ENCODE data around the gene SLC9A2. TPM values are rescaled to one million over a fixed set of nuclear protein-coding genes. Genes with fewer than 3 reads are reported as not detected.

Gene SLC9A2
- total and polyA plus RNA-seq, 2 of the 13 experiments (the other 11 are each of a cell fraction or from before 2014, with no cell fraction given) = 0.02 TPM; not detected in 1

- TF ChIP-seq ETV5 (CRISPR knock-in tag; IDR thresholded peaks at IDR 0.05; ENCODE audit: borderline replicate concordance) = peak; percentile 62; the same call in 1 of the 2 replicates
- TF ChIP-seq ZNF660 (CRISPR knock-in tag; IDR thresholded peaks at IDR 0.05; ENCODE audit: borderline replicate concordance, low read depth) = no peak
- TF ChIP-seq, protein P1, sequence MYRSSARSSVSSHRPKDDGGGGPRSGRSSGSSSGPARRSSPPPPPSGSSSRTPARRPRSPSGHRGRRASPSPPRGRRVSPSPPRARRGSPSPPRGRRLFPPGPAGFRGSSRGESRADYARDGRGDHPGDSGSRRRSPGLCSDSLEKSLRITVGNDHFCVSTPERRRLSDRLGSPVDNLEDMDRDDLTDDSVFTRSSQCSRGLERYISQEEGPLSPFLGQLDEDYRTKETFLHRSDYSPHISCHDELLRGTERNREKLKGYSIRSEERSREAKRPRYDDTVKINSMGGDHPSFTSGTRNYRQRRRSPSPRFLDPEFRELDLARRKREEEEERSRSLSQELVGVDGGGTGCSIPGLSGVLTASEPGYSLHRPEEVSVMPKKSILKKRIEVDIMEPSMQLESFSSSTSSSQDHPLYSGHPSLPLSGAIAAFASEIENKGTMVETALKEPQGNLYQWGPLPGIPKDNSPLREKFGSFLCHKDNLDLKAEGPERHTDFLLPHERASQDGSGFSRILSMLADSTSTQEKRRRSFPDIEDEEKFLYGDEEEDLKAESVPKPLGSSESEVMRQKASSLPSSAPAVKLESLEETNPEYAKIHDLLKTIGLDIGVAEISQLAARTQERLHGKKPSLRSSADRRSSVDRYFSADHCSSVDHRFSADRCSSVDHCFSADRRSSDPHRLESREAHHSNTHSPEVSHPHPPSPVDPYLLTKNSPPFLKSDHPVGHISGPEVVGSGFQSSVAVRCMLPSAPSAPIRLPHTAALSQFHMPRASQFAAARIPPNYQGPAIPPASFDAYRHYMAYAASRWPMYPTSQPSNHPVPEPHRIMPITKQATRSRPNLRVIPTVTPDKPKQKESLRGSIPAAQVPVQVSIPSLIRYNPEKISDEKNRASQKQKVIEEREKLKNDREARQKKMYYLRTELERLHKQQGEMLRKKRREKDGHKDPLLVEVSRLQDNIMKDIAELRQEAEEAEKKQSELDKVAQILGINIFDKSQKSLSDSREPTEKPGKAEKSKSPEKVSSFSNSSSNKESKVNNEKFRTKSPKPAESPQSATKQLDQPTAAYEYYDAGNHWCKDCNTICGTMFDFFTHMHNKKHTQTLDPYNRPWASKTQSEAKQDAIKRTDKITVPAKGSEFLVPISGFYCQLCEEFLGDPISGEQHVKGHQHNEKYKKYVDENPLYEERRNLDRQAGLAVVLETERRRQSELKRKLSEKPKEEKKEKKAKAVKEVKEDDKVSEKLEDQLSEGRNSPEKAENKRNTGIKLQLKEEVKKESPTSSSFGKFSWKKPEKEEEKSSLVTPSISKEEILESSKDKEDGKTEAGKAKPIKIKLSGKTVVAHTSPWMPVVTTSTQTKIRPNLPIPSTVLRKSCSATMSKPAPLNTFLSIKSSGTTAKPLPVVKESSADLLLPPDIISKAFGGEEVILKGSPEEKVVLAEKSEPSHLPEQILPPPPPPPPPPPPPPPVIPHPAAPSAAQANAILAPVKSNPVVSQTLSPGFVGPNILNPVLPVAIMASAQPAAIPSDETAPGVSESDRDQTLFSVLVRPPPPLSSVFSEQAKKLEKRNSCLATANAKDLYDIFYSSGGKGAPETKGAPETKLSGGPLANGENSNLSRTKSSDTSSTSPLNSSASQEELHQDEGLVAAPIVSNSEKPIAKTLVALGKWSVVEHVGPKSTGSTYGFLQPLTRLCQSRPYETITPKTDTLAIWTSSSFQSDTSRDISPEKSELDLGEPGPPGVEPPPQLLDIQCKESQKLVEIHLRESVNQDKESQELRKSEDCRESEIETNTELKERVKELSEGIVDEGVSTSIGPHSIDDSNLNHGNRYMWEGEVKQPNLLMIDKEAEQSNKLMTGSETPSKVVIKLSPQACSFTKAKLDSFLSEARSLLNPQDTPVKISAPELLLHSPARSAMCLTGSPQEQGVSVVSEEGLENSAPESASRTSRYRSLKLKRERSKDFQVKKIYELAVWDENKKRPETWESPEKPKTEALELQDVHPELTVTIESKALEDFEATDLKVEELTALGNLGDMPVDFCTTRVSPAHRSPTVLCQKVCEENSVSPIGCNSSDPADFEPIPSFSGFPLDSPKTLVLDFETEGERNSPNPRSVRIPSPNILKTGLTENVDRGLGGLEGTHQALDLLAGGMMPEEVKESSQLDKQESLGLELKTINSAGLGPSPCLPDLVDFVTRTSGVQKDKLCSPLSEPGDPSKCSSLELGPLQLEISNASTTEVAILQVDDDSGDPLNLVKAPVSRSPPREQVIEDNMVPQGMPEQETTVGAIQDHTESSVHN (CRISPR knock-in tag; IDR thresholded peaks at IDR 0.05) = no peak
- TF ChIP-seq SIX1 (CRISPR knock-in tag; IDR thresholded peaks at IDR 0.05; ENCODE audit: borderline replicate concordance) = peak; percentile 98
- peak; percentile 78 for TF ChIP-seq ZNF414 (CRISPR knock-in tag; IDR thresholded peaks at IDR 0.05)
- peak; percentile 50; the same call in 1 of the 2 replicates for TF ChIP-seq YEATS2 (CRISPR knock-in tag; IDR thresholded peaks at IDR 0.05; ENCODE audit: borderline replicate concordance)
- TF ChIP-seq, protein P2, sequence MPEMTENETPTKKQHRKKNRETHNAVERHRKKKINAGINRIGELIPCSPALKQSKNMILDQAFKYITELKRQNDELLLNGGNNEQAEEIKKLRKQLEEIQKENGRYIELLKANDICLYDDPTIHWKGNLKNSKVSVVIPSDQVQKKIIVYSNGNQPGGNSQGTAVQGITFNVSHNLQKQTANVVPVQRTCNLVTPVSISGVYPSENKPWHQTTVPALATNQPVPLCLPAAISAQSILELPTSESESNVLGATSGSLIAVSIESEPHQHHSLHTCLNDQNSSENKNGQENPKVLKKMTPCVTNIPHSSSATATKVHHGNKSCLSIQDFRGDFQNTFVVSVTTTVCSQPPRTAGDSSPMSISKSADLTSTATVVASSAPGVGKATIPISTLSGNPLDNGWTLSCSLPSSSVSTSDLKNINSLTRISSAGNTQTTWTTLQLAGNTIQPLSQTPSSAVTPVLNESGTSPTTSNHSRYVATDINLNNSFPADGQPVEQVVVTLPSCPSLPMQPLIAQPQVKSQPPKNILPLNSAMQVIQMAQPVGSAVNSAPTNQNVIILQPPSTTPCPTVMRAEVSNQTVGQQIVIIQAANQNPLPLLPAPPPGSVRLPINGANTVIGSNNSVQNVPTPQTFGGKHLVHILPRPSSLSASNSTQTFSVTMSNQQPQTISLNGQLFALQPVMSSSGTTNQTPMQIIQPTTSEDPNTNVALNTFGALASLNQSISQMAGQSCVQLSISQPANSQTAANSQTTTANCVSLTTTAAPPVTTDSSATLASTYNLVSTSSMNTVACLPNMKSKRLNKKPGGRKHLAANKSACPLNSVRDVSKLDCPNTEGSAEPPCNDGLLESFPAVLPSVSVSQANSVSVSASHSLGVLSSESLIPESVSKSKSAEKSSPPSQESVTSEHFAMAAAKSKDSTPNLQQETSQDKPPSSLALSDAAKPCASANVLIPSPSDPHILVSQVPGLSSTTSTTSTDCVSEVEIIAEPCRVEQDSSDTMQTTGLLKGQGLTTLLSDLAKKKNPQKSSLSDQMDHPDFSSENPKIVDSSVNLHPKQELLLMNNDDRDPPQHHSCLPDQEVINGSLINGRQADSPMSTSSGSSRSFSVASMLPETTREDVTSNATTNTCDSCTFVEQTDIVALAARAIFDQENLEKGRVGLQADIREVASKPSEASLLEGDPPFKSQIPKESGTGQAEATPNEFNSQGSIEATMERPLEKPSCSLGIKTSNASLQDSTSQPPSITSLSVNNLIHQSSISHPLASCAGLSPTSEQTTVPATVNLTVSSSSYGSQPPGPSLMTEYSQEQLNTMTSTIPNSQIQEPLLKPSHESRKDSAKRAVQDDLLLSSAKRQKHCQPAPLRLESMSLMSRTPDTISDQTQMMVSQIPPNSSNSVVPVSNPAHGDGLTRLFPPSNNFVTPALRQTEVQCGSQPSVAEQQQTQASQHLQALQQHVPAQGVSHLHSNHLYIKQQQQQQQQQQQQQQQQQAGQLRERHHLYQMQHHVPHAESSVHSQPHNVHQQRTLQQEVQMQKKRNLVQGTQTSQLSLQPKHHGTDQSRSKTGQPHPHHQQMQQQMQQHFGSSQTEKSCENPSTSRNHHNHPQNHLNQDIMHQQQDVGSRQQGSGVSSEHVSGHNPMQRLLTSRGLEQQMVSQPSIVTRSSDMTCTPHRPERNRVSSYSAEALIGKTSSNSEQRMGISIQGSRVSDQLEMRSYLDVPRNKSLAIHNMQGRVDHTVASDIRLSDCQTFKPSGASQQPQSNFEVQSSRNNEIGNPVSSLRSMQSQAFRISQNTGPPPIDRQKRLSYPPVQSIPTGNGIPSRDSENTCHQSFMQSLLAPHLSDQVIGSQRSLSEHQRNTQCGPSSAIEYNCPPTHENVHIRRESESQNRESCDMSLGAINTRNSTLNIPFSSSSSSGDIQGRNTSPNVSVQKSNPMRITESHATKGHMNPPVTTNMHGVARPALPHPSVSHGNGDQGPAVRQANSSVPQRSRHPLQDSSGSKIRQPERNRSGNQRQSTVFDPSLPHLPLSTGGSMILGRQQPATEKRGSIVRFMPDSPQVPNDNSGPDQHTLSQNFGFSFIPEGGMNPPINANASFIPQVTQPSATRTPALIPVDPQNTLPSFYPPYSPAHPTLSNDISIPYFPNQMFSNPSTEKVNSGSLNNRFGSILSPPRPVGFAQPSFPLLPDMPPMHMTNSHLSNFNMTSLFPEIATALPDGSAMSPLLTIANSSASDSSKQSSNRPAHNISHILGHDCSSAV (CRISPR knock-in tag; IDR thresholded peaks at IDR 0.05; ENCODE audit: borderline replicate concordance) = no peak
- TF ChIP-seq SP4 (CRISPR knock-in tag; IDR thresholded peaks at IDR 0.05) = no peak
- no peak for TF ChIP-seq ZNF768 (CRISPR knock-in tag; IDR thresholded peaks at IDR 0.05)
- no peak for TF ChIP-seq ZNF616 (CRISPR knock-in tag; IDR thresholded peaks at IDR 0.05; ENCODE audit: low read depth)
- no peak for TF ChIP-seq PHB2 (IDR thresholded peaks at IDR 0.05; ENCODE audit: partially characterized antibody)
- TF ChIP-seq NCOR1 (IDR thresholded peaks at IDR 0.05; ENCODE audit: borderline replicate concordance, low read length) = peak; percentile 34; the same call in 1 of the 2 replicates
These were observed 104.7 kb downstream of the SLC9A2 start (continued) for GRCh38 chr2:102724016-102724490.

All from HepG2 (cell line).